ENCODE data around the gene DNLZ. TPM values are rescaled to one million over a fixed set of nuclear protein-coding genes. Genes with fewer than 3 reads are reported as not detected.

Gene DNLZ
- total and polyA plus RNA-seq, 5 donors from 2014 or later: 25.5 to 67.9 (median 57.6) TPM

DNA sequence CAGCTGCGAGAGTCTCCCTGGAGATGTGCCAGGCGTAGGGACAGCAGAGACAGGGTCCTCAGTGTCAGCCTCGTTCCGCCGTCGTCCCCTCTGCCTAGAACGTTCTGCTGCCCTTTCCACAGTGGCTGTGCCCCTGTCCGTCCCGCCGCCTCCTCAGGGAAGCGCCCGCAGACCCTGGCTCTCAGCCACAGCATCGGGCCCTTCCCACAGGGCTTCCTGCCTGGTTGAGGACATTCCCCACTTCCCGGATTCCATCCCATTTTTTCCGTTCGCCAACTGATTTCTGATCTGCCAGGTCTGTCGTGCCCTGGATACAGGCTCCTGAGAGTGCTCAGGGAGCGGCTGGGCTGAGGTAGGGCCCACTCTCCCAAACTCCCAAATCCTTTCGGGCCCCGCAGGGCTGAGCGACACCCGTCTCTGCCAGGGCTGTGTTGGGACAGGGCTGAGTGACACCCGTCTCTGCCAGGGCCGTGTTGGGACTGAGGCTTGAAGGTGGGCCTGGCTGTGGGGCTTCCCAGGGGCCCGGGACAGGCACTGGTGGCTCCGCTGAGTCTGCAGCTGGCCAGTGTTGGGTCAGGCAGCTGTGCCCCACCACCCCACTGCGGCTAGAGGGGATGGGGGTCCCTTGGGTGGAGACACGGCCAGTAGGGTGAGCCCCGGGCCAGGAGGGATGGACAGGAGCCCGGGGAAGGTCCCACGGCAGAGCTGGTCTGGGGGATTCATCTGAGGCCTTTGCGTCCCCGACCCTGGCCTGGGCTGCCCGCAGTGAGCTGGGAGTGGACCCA is 15.9 kb downstream of the DNLZ start:
- no peak overlapping the region for H3K27ac ChIP-seq (ENCODE audit: insufficient read depth, low read length, poor library complexity, severe bottlenecking)
- no peaks in the 10 kb centered on the region for H3K36me3 Mint-ChIP-seq
- no peak overlapping the region for H3K4me3 ChIP-seq (ENCODE audit: low read depth, low read length)
- DNase-seq (no peak), ATAC-seq (ENCODE audit: low read depth in 2 of 2) (no peak)
- no peaks in the 10 kb centered on the region for H3K4me1 ChIP-seq (ENCODE audit: control insufficient read depth, insufficient read depth, low read length, poor library complexity, severe bottlenecking)
- H3K27me3 Mint-ChIP-seq: no peaks in the 10 kb centered on the region
- H3K9me3 ChIP-seq (ENCODE audit: control insufficient read depth in 2 of 2, low read length in 2 of 2): no peaks in the 10 kb centered on the region
- H3K4me1 Mint-ChIP-seq: peaks cover 0 to 2% (median 0%) of the 10 kb centered on the region in 4 donors
- peak overlapping the region in 1 of 3 donors; percentile 87 for H3K27ac Mint-ChIP-seq
- H3K9me3 Mint-ChIP-seq: no peaks in the 10 kb centered on the region
- no peak overlapping the region for H3K4me3 Mint-ChIP-seq
- no peaks in the 10 kb centered on the region for H3K27me3 ChIP-seq (ENCODE audit: control insufficient read depth, insufficient read depth, low read length)
- no peaks in the 10 kb centered on the region for H3K36me3 ChIP-seq (ENCODE audit: control insufficient read depth, insufficient read depth, low read length)

DNA sequence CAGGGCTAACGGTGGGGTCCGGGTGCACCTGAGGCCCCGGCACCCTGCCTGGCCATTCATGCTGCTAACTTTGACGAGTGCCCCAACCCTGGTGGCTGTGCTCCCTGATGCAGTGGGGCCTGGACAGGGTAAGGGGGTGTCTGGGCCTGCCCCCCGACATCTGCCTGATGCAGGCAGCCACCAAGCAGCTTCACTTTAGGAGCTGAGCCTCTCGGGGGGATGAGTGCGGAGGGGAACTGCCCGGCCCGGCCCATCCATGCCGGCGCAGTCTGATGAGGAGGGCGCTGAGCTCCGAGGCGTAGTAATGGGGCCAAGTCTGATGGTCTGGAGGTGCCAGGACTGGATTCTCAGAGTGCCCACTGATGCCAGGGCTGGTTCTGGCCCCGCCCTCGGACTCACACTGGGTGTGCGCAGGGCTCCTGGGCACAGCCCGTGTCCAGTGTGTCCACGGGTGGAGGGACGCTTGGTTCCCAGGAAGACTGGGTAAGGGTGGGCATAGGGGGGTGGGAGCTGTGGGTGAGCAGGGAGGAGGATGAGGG is 16.5 kb downstream of the DNLZ start:
- no peak for DNase-seq
- H3K4me3 Mint-ChIP-seq: no peak overlapping the region
- H3K27ac Mint-ChIP-seq: no peak overlapping the region
- no peaks in the 10 kb centered on the region for H3K27me3 ChIP-seq (ENCODE audit: control insufficient read depth, insufficient read depth, low read length)
- H3K36me3 Mint-ChIP-seq: no peaks in the 10 kb centered on the region
- H3K4me3 ChIP-seq (ENCODE audit: low read depth, low read length): no peak overlapping the region
- H3K27me3 Mint-ChIP-seq: no peaks in the 10 kb centered on the region
- no peaks in the 10 kb centered on the region for H3K9me3 ChIP-seq (ENCODE audit: control insufficient read depth in 2 of 2, low read length in 2 of 2)
- no peak for ATAC-seq (ENCODE audit: low read depth in 2 of 2)
- no peaks in the 10 kb centered on the region for H3K4me1 ChIP-seq (ENCODE audit: control insufficient read depth, insufficient read depth, low read length, poor library complexity, severe bottlenecking)
- H3K27ac ChIP-seq (ENCODE audit: insufficient read depth, low read length, poor library complexity, severe bottlenecking): no peak overlapping the region
- no peaks in the 10 kb centered on the region for H3K36me3 ChIP-seq (ENCODE audit: control insufficient read depth, insufficient read depth, low read length)
- H3K4me1 Mint-ChIP-seq: peaks cover 0 to 2% (median 0%) of the 10 kb centered on the region in 4 donors
- no peaks in the 10 kb centered on the region for H3K9me3 Mint-ChIP-seq

DNA sequence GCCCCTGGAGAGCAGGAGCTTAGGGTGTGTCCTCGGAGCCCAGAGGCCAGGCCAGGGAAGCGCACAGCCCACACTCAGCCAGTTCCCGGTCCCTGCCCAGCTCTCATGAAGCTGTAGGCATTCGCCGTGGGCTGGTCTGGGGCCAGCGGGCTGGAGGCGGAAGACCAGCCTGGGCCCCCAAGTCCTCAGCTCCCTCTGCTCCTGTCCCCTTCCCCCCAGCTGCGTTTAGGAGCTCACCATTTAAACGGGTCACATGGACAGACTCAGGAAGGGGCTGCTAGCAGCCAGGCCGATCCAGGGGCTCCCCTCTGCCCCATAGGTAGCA is 17.4 kb downstream of the DNLZ start:
- Histone ChIP-seq H3K36me3 (ENCODE audit: control insufficient read depth, insufficient read depth, low read length) (no peaks in the 10 kb centered on the region), H3K4me1 (ENCODE audit: control insufficient read depth, insufficient read depth, low read length, poor library complexity, severe bottlenecking) (no peaks in the 10 kb centered on the region), H3K4me3 (ENCODE audit: low read depth, low read length) (no peak overlapping the region), H3K9me3 (ENCODE audit: control insufficient read depth in 2 of 2, low read length in 2 of 2) (no peaks in the 10 kb centered on the region), H3K27ac (ENCODE audit: insufficient read depth, low read length, poor library complexity, severe bottlenecking) (no peak overlapping the region), H3K27me3 (ENCODE audit: control insufficient read depth, insufficient read depth, low read length) (no peaks in the 10 kb centered on the region)
- H3K27ac Mint-ChIP-seq: no peak overlapping the region
- no peaks in the 10 kb centered on the region for H3K27me3 Mint-ChIP-seq
- H3K4me1 Mint-ChIP-seq: peaks cover 0 to 2% (median 0%) of the 10 kb centered on the region in 4 donors
- no peak for DNase-seq
- H3K36me3 Mint-ChIP-seq: no peaks in the 10 kb centered on the region
- no peaks in the 10 kb centered on the region for H3K9me3 Mint-ChIP-seq
- ATAC-seq (ENCODE audit: low read depth in 2 of 2): no peak
- H3K4me3 Mint-ChIP-seq: no peak overlapping the region

DNA sequence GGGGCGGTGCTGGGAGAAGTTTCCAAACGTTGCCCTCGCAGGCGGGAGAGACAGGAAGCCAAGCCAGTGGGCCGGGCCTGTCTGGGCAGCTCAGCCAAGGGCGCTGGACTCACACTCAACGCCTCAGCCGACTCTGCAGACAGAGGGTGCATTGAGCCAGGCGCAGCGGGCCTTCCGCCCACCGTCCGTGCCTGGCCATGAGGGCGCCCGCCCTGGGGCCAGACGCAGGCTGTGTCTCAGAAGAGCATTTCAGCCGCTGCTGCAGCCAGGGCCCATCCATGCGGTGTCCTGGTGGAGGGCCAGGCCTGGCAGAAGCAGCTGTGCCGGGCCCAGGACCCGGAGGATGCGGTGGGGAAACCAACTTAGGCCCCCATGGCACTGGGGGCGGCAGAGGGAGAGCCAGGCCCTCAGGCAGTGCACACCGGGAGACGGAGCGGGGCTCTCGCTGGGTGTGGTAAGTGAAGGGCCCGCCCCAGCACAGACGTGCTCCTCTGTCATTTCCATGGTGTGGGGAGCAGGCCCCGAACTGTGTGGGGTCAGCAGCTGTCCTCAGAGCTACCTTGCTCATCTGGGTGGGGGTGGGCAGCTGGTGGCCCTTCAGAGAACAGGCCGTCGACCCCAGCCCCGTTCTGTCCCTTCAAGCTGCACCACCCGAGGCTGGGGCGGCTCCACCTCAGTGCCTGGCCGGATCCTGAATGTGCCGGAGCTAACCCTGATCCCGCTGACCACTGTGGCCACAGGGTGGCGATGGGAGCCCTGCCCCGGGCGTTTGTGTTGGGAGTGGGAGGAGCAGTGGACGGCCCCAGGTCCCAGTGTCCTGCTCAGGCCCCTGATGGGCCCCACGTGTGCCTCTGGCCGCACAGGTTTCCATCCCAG is 18.0 kb downstream of the DNLZ start:
- Histone ChIP-seq H3K4me3 (ENCODE audit: low read depth, low read length) (no peak overlapping the region), H3K27me3 (ENCODE audit: control insufficient read depth, insufficient read depth, low read length) (no peaks in the 10 kb centered on the region), H3K27ac (ENCODE audit: insufficient read depth, low read length, poor library complexity, severe bottlenecking) (no peak overlapping the region), H3K9me3 (ENCODE audit: control insufficient read depth in 2 of 2, low read length in 2 of 2) (no peaks in the 10 kb centered on the region), H3K4me1 (ENCODE audit: control insufficient read depth, insufficient read depth, low read length, poor library complexity, severe bottlenecking) (no peaks in the 10 kb centered on the region), H3K36me3 (ENCODE audit: control insufficient read depth, insufficient read depth, low read length) (no peaks in the 10 kb centered on the region)
- no peak overlapping the region for H3K4me3 Mint-ChIP-seq
- no peak overlapping the region for H3K27ac Mint-ChIP-seq
- no peaks in the 10 kb centered on the region for H3K9me3 Mint-ChIP-seq
- peaks cover 0 to 2% (median 0%) of the 10 kb centered on the region in 4 donors for H3K4me1 Mint-ChIP-seq
- H3K36me3 Mint-ChIP-seq: no peaks in the 10 kb centered on the region
- ATAC-seq (ENCODE audit: low read depth in 2 of 2) (no peak), DNase-seq (no peak)
- H3K27me3 Mint-ChIP-seq: no peaks in the 10 kb centered on the region

DNA sequence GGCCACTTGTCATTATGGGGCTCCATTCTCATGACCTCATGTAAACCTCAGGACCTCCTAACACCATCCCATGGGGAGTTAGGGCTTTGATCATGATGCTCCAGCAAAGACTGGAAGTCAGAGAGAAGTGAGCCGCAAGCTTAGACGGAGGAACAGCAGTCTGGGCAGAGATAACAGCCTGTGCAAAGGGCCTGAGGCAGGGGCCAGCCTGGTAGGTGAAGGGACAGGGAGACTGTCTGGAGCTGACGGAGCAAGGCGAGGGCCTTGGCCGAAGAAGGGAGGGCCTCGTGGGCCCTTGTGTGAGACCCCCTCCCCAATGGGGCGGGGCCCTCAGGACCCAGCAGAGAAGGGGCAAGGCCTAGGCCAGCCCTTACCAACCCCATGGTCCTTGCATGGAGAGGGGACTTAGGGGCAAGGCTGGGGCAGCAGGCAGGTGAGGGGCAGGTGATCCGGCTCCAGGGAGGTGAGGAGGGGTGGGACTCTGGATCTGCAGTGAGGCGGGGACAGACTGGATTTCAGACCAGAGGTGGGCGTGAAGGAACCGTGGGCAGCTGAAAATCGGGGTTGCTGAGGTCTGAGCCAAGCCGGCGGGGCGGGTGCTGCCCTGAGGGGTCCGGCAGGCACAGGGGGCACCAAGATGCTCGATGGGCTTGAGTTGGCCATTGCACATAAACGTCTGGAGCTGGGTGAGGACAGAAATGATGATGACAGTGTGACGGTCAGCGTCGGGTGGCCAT is 18.8 kb downstream of the DNLZ start:
- H3K4me1 Mint-ChIP-seq: peaks cover 0 to 2% (median 0%) of the 10 kb centered on the region in 4 donors
- no peaks in the 10 kb centered on the region for H3K36me3 Mint-ChIP-seq
- H3K4me3 ChIP-seq (ENCODE audit: low read depth, low read length): no peak overlapping the region
- no peaks in the 10 kb centered on the region for H3K4me1 ChIP-seq (ENCODE audit: control insufficient read depth, insufficient read depth, low read length, poor library complexity, severe bottlenecking)
- no peaks in the 10 kb centered on the region for H3K36me3 ChIP-seq (ENCODE audit: control insufficient read depth, insufficient read depth, low read length)
- H3K27ac Mint-ChIP-seq: no peak overlapping the region
- DNase-seq (no peak), ATAC-seq (ENCODE audit: low read depth in 2 of 2) (no peak)
- no peaks in the 10 kb centered on the region for H3K27me3 Mint-ChIP-seq
- H3K4me3 Mint-ChIP-seq: no peak overlapping the region
- H3K9me3 ChIP-seq (ENCODE audit: control insufficient read depth in 2 of 2, low read length in 2 of 2): no peaks in the 10 kb centered on the region
- no peaks in the 10 kb centered on the region for H3K27me3 ChIP-seq (ENCODE audit: control insufficient read depth, insufficient read depth, low read length)
- no peaks in the 10 kb centered on the region for H3K9me3 Mint-ChIP-seq
- H3K27ac ChIP-seq (ENCODE audit: insufficient read depth, low read length, poor library complexity, severe bottlenecking): no peak overlapping the region

DNA sequence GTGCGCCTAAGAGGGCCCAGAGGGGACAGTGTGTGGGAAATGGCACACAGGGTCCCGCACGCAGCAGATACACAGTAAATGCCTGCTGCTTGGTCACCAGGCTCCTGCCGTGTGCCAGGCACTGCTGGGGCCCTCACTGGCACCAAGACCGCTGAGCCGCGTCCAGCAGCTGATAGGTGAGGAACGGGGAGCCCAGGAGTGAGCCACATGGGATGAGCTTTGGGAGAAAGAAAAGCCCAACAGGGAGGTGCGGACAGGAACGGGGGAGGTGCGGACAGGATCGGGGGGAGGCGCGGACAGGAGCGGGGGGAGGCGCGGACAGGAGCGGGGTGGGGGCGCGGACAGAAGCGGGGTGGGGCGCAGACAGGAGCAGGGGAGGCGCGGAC is 19.7 kb downstream of the DNLZ start:
- ATAC-seq (ENCODE audit: low read depth in 2 of 2): no peak
- no peak overlapping the region for H3K27ac Mint-ChIP-seq
- peaks cover 0 to 2% (median 0%) of the 10 kb centered on the region in 4 donors for H3K4me1 Mint-ChIP-seq
- no peak overlapping the region for H3K27ac ChIP-seq (ENCODE audit: insufficient read depth, low read length, poor library complexity, severe bottlenecking)
- no peak for DNase-seq
- no peaks in the 10 kb centered on the region for H3K36me3 Mint-ChIP-seq
- H3K9me3 Mint-ChIP-seq: no peaks in the 10 kb centered on the region
- no peaks in the 10 kb centered on the region for H3K27me3 ChIP-seq (ENCODE audit: control insufficient read depth, insufficient read depth, low read length)
- H3K9me3 ChIP-seq (ENCODE audit: control insufficient read depth in 2 of 2, low read length in 2 of 2): no peaks in the 10 kb centered on the region
- no peaks in the 10 kb centered on the region for H3K27me3 Mint-ChIP-seq
- H3K4me3 ChIP-seq (ENCODE audit: low read depth, low read length): no peak overlapping the region
- H3K4me1 ChIP-seq (ENCODE audit: control insufficient read depth, insufficient read depth, low read length, poor library complexity, severe bottlenecking): no peaks in the 10 kb centered on the region
- no peak overlapping the region for H3K4me3 Mint-ChIP-seq
- no peaks in the 10 kb centered on the region for H3K36me3 ChIP-seq (ENCODE audit: control insufficient read depth, insufficient read depth, low read length)

DNA sequence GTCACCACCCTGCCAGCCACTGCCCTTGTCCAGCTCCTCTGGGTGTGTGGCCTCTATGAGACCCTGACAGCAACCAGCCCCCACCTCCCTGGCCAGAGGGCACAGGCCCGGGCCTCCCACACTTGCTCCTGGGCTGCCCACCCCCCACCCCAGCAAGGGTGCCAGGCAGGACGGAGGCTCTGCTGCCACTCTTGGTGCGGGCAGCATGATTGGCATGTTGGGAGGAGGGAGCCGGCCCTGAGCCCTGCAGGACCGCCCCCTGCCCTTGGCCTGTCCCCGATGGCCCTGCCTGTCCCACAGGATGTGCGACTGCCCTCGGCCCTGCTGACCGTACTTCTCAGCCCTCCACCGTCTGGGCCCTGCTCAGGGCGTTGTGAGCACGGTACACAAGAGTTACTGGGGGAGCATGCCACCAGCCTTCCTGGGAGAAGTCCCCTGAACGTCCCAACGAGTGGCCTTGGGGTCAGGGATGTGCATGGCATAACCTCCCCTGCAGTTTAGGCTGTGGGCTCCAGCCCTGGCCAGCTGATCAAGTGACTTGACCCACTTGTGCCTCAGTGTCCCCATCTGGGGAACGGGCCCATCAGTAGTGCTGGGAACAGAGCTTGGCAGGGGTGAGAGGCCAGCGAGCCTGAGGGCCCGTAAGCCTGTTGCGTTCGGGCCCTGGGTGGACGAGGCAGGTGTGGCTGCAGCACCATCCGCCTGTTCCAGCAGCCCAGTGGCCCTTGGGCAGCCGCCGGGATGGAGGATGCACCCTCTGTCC is 20.2 kb downstream of the DNLZ start:
- peaks cover 0 to 2% (median 0%) of the 10 kb centered on the region in 4 donors for H3K4me1 Mint-ChIP-seq
- H3K27me3 Mint-ChIP-seq: no peaks in the 10 kb centered on the region
- H3K4me1 ChIP-seq (ENCODE audit: control insufficient read depth, insufficient read depth, low read length, poor library complexity, severe bottlenecking): no peaks in the 10 kb centered on the region
- H3K36me3 Mint-ChIP-seq: no peaks in the 10 kb centered on the region
- H3K9me3 Mint-ChIP-seq: no peaks in the 10 kb centered on the region
- ATAC-seq (ENCODE audit: low read depth in 2 of 2) (no peak), DNase-seq (no peak)
- no peak overlapping the region for H3K27ac Mint-ChIP-seq
- H3K4me3 Mint-ChIP-seq: no peak overlapping the region
- no peaks in the 10 kb centered on the region for H3K27me3 ChIP-seq (ENCODE audit: control insufficient read depth, insufficient read depth, low read length)
- H3K9me3 ChIP-seq (ENCODE audit: control insufficient read depth in 2 of 2, low read length in 2 of 2): no peaks in the 10 kb centered on the region
- H3K27ac ChIP-seq (ENCODE audit: insufficient read depth, low read length, poor library complexity, severe bottlenecking): no peak overlapping the region
- H3K4me3 ChIP-seq (ENCODE audit: low read depth, low read length): no peak overlapping the region
- no peaks in the 10 kb centered on the region for H3K36me3 ChIP-seq (ENCODE audit: control insufficient read depth, insufficient read depth, low read length)
